Gastroesophageal sphincter (tissue), 3 donors: ENCODE data around the gene CD55.

Source experiments
- EP300 ChIP-seq: sonication (generic); formaldehyde crosslinking; IDR thresholded peaks from one replicate; pipeline ENCODE4 v1.6.1; 2017; ENCODE audit warnings: antibody characterized with exemption, mild to moderate bottlenecking
- POLR2A ChIP-seq, 2 donors: fragments of 450-650 bp; IDR thresholded peaks; one replicate each; pipeline ENCODE4 v1.6.1; 2017; ENCODE audit warnings: antibody characterized with exemption in 2 of 2, mild to moderate bottlenecking in 2 of 2, moderate library complexity in 1 of 2
- POLR2AphosphoS5 ChIP-seq: sonication (generic); formaldehyde crosslinking; IDR thresholded peaks from one replicate; pipeline ENCODE4 v1.6.1; 2017; ENCODE audit warnings: antibody characterized with exemption
- TF ChIP-seq, protein P1 (sequence below), 4 experiments: fragments of 200-600 bp in 2 of 4; fragments of 450-650 bp in 2 of 4; sonication (generic) in 1 of 4; IDR thresholded peaks; one replicate each; pipeline ENCODE4 v1.5.1; 2017 to 2019; ENCODE audit warnings: antibody characterized with exemption in 4 of 4, mild to moderate bottlenecking in 2 of 4, moderate library complexity in 2 of 4

- TF ChIP-seq POLR2A (IDR thresholded peaks at IDR 0.05), result no peak
- TF ChIP-seq, protein P1, sequence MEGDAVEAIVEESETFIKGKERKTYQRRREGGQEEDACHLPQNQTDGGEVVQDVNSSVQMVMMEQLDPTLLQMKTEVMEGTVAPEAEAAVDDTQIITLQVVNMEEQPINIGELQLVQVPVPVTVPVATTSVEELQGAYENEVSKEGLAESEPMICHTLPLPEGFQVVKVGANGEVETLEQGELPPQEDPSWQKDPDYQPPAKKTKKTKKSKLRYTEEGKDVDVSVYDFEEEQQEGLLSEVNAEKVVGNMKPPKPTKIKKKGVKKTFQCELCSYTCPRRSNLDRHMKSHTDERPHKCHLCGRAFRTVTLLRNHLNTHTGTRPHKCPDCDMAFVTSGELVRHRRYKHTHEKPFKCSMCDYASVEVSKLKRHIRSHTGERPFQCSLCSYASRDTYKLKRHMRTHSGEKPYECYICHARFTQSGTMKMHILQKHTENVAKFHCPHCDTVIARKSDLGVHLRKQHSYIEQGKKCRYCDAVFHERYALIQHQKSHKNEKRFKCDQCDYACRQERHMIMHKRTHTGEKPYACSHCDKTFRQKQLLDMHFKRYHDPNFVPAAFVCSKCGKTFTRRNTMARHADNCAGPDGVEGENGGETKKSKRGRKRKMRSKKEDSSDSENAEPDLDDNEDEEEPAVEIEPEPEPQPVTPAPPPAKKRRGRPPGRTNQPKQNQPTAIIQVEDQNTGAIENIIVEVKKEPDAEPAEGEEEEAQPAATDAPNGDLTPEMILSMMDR (IDR thresholded peaks at IDR 0.05), result no peak
- TF ChIP-seq POLR2AphosphoS5, result no peak
- TF ChIP-seq EP300, result no peak
Measured at GRCh38 chr1:207276465-207276864, 45.0 kb upstream of the CD55 start.
